OCI-LY7 (cell line): ENCODE results near the gene COPS7B.

ENCODE experiments used
- CTCF ChIP-seq: fragments of 200-600 bp; sonication (generic); conservative IDR thresholded peaks from 2 replicates; pipeline ENCODE4 v1.5.1; 2014; ENCODE audit warnings: mild to moderate bottlenecking, antibody characterized with exemption, low read length, moderate library complexity, mixed read lengths
- EZH2phosphoT487 ChIP-seq: fragments of 200-600 bp; sonication (generic); IDR thresholded peaks from 2 replicates; pipeline ENCODE4 v1.6.1; 2018; ENCODE audit warnings: low read depth, borderline replicate concordance, mild to moderate bottlenecking, mixed run types, antibody characterized with exemption, low read length, moderate library complexity, mixed read lengths

GRCh38 chr2:231821908-231822307 is 35.7 kb downstream of the COPS7B start:
- no peak for TF ChIP-seq CTCF
- TF ChIP-seq EZH2phosphoT487 = no peak
